ENCODE data around the gene USP48. TPM values are rescaled to one million over a fixed set of nuclear protein-coding genes. Genes with fewer than 3 reads are reported as not detected.

Gene USP48
- total RNA-seq, 4 donors from 2014 or later, result 35.4 to 198 (median 50.7) TPM

DNA sequence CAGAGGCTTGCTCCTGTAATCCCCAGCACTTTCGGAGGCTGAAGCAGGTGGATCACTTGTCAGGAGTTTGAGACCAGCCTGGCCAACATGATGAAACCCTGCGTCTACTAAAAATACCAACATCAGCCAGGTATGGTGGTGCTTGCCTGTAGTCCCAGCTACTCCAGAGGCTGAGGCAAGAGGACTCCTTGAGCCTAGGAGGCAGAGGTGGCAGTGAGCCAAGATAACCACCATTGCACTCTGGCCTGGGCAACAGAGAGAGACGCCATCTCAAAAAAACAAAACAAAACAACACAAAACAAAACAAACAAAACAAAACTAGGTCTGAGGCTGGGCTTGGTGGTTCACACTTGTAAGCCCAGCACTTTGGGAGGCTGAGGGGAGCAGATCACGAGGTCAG, 75.1 kb downstream of the USP48 start:
- TF ChIP-seq, protein P1, sequence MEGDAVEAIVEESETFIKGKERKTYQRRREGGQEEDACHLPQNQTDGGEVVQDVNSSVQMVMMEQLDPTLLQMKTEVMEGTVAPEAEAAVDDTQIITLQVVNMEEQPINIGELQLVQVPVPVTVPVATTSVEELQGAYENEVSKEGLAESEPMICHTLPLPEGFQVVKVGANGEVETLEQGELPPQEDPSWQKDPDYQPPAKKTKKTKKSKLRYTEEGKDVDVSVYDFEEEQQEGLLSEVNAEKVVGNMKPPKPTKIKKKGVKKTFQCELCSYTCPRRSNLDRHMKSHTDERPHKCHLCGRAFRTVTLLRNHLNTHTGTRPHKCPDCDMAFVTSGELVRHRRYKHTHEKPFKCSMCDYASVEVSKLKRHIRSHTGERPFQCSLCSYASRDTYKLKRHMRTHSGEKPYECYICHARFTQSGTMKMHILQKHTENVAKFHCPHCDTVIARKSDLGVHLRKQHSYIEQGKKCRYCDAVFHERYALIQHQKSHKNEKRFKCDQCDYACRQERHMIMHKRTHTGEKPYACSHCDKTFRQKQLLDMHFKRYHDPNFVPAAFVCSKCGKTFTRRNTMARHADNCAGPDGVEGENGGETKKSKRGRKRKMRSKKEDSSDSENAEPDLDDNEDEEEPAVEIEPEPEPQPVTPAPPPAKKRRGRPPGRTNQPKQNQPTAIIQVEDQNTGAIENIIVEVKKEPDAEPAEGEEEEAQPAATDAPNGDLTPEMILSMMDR (IDR thresholded peaks at IDR 0.05), result no peak
- Histone ChIP-seq H3K4me1 (no peaks in the 10 kb centered on the region), H3K4me3 (no peak overlapping the region), H3K36me3 (peaks cover 0 to 56% (median 0%) of the 10 kb centered on the region in 3 donors), H3K9me3 (no peaks in the 10 kb centered on the region), H3K27ac (no peak overlapping the region), H3K27me3 (no peaks in the 10 kb centered on the region)
- no peak for DNase-seq

DNA sequence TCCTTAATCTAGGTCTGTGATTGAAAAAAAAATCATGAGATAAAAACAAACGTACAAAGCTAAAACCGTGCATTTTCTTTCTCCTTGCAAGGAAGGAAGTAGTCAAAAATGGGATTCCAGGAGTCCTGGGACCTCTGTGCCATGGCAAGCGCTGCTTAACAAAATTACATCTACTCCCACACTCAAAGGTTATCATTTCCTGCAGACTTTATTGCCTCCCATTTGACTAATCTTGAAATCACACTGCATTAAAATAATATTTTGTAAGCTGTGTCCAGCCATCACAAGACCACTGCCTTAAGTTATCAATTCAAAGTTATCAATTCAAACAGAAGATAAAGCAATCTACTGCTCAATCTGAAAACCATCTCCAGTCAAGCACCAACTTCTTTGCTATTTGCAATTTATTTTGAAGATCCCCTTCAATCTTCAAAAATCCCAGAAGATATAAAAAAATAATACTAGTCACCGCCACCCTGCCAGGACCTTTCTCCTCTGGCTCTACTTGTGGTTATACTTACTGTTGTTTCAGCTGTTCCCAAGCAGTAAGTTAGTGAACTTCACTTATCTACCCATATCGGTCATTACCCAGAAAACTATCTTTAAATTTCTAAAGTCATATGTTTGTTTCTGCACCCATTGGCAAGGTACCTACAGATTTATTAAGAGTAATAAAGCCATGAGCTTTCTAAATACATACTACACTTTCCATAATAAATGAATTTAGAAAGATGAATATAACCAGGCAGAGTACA, 75.7 kb downstream of the USP48 start:
- no peaks in the 10 kb centered on the region for H3K27me3 ChIP-seq
- H3K9me3 ChIP-seq, result no peaks in the 10 kb centered on the region
- no peak for DNase-seq
- no peaks in the 10 kb centered on the region for H3K4me1 ChIP-seq
- peaks cover 0 to 56% (median 0%) of the 10 kb centered on the region in 3 donors for H3K36me3 ChIP-seq
- H3K27ac ChIP-seq, result no peak overlapping the region
- H3K4me3 ChIP-seq, result no peak overlapping the region
- TF ChIP-seq, protein P1 (IDR thresholded peaks at IDR 0.05), result no peak
- TF ChIP-seq POLR2A (IDR thresholded peaks at IDR 0.05), result no peak

DNA sequence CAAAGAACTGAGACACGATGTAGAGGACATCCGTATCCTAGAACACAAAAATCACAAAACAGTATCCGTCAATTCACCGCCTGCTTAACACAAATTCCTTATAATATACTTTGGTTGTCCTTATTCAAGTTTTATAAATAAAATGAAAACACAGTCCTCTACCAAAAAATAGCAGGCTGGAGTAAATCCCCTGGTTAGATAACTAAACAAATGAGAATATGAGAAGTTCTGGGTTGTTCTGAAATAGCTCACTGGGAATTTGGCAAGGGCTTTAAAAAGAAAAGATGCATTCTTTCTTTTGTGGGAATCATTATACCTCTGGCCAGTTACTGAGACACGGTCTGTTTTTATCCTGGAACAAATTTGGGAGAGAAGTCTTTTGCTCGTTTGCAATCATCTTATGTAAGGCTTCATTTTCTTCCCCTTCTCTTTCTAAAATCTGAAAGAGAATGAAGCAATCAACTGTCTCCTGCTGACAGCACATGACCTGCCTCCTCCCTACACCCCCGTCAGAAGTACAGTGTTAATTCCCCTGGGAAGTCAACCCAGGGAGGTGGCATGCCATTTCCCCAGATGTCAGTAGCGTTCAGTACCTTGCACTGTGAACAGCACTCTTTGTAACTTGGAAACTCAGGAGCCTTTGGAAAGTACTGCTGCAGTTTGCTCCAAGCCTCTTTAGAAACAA, 76.7 kb downstream of the USP48 start:
- Histone ChIP-seq H3K27me3 (no peaks in the 10 kb centered on the region), H3K9me3 (no peaks in the 10 kb centered on the region), H3K4me3 (no peak overlapping the region), H3K36me3 (peaks cover 0 to 56% (median 0%) of the 10 kb centered on the region in 3 donors), H3K4me1 (no peaks in the 10 kb centered on the region), H3K27ac (no peak overlapping the region)
- DNase-seq, result no peak
- TF ChIP-seq, protein P1 (IDR thresholded peaks at IDR 0.05), result no peak

DNA sequence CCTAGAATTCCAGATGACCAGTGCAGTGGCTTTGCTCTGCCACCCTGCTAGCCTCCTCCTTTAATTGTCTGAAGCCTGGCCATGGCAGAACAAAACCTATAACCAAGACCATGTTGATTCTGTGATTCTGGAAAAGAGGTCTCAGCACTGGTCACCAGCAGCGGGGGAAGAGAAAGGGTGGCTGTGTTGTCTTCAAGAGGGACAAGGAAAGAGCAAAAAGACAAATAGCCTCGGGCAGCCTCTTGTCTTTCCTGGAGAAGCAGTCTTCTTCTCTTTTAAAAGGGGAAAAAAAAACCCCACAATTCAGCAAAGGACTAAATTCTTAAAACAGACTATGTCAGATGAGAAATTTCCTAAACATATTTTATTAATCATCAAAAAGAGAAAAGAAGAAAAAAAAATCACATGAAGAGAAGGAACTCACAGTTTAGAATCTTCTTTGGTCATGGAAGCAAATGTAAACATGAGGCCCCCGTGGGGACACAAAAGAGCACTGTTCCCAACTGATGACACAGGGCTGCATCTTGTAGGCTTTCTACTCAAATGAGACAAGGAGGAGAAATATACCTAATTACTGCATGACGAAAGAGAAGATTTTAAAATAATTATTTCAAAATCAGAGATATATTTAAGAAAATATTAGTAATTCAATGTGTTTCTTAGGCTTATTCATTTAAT, 77.5 kb downstream of the USP48 start:
- H3K4me3 ChIP-seq, result no peak overlapping the region
- H3K36me3 ChIP-seq, result peaks cover 0 to 64% (median 0%) of the 10 kb centered on the region in 3 donors
- TF ChIP-seq POLR2A (IDR thresholded peaks at IDR 0.05), result no peak
- TF ChIP-seq, protein P1 (IDR thresholded peaks at IDR 0.05), result no peak
- H3K27ac ChIP-seq, result no peak overlapping the region
- H3K9me3 ChIP-seq, result no peaks in the 10 kb centered on the region
- no peaks in the 10 kb centered on the region for H3K27me3 ChIP-seq
- DNase-seq, result no peak
- H3K4me1 ChIP-seq, result no peaks in the 10 kb centered on the region

DNA sequence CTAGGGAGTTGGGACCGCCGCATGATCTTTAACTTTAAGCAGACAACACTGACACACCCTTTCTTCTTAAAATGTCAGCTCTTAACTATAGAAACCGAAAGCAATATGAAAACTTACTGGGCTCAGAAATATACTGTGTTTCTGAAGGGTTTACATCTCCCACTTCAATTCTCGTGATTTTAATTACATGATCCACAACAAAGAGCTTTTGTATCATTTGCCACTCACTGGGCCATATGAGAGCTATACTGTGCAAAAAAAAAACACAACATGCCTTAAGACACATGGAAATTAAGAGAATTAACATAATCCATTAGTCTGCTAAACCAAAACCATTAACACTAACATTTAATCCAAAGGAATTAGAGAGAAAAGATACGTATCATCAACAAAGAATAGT, 78.8 kb downstream of the USP48 start:
- Histone ChIP-seq H3K4me1 (no peaks in the 10 kb centered on the region), H3K4me3 (no peak overlapping the region), H3K9me3 (no peaks in the 10 kb centered on the region), H3K27me3 (no peaks in the 10 kb centered on the region), H3K27ac (no peak overlapping the region), H3K36me3 (peaks cover 0 to 73% (median 0%) of the 10 kb centered on the region in 3 donors)
- DNase-seq, result no peak
- TF ChIP-seq POLR2A (IDR thresholded peaks at IDR 0.05), result no peak
- TF ChIP-seq, protein P1 (IDR thresholded peaks at IDR 0.05), result no peak

All from Peyer's patch (tissue), 4 donors.